Peyer's patch (tissue), 4 donors: ENCODE results near the gene IGLL1.

ENCODE experiments used
- CTCF ChIP-seq, 6 experiments: fragments of 450-650 bp in 4 of 6; fragments of 200-600 bp in 2 of 6; sonication (generic) in 1 of 6; IDR thresholded peaks; one replicate each; pipeline ENCODE4 v1.5.1; 2017 to 2019; ENCODE audit warnings: antibody characterized with exemption in 6 of 6, mild to moderate bottlenecking in 3 of 6, moderate library complexity in 1 of 6
- POLR2A ChIP-seq, 2 donors: fragments of 450-650 bp; IDR thresholded peaks; one replicate each; pipeline ENCODE4 v1.5.1; 2017; ENCODE audit warnings: antibody characterized with exemption in 2 of 2, mild to moderate bottlenecking in 2 of 2, moderate library complexity in 2 of 2

- TF ChIP-seq CTCF (IDR thresholded peaks at IDR 0.05) (no peak), POLR2A (IDR thresholded peaks at IDR 0.05) (no peak)
Measured at GRCh38 chr22:23530106-23530505, 50.0 kb downstream of the IGLL1 start.
